B cell (primary cell): ENCODE results near the gene HPS5.

Experiments used
- EZH2 ChIP-seq: IDR thresholded peaks from 2 replicates; pipeline ENCODE4 v1.6.1; 2012; ENCODE audit warnings: borderline replicate concordance, low read depth, mild to moderate bottlenecking, moderate library complexity, low read length; ENCODE audit not compliant: insufficient read depth, poor library complexity, severe bottlenecking
- TF ChIP-seq, protein P1 (sequence below): fragments of 200-600 bp; IDR thresholded peaks from one replicate; pipeline ENCODE4 v1.8.0; 2022; ENCODE audit warnings: antibody characterized with exemption, mild to moderate bottlenecking

- TF ChIP-seq, protein P1, sequence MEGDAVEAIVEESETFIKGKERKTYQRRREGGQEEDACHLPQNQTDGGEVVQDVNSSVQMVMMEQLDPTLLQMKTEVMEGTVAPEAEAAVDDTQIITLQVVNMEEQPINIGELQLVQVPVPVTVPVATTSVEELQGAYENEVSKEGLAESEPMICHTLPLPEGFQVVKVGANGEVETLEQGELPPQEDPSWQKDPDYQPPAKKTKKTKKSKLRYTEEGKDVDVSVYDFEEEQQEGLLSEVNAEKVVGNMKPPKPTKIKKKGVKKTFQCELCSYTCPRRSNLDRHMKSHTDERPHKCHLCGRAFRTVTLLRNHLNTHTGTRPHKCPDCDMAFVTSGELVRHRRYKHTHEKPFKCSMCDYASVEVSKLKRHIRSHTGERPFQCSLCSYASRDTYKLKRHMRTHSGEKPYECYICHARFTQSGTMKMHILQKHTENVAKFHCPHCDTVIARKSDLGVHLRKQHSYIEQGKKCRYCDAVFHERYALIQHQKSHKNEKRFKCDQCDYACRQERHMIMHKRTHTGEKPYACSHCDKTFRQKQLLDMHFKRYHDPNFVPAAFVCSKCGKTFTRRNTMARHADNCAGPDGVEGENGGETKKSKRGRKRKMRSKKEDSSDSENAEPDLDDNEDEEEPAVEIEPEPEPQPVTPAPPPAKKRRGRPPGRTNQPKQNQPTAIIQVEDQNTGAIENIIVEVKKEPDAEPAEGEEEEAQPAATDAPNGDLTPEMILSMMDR = no peak
- TF ChIP-seq EZH2 = no peak
These were observed 25.7 kb upstream of the HPS5 start for GRCh38 chr11:18347471-18348125.
